Neural cell (in vitro differentiated cells): ENCODE results near the gene PWWP2B.

Experiments used
- RAD21 ChIP-seq: fragments of 450-650 bp; conservative IDR thresholded peaks from 2 replicates; pipeline ENCODE4 v1.6.1; 2014; ENCODE audit warnings: antibody characterized with exemption, mild to moderate bottlenecking, moderate library complexity
- TF ChIP-seq, protein P1 (sequence below): fragments of 450-650 bp; IDR thresholded peaks from 2 replicates; pipeline ENCODE4 v1.5.1; 2014; ENCODE audit warnings: antibody characterized with exemption, mild to moderate bottlenecking, moderate library complexity; ENCODE audit not compliant: poor library complexity, severe bottlenecking

DNA sequence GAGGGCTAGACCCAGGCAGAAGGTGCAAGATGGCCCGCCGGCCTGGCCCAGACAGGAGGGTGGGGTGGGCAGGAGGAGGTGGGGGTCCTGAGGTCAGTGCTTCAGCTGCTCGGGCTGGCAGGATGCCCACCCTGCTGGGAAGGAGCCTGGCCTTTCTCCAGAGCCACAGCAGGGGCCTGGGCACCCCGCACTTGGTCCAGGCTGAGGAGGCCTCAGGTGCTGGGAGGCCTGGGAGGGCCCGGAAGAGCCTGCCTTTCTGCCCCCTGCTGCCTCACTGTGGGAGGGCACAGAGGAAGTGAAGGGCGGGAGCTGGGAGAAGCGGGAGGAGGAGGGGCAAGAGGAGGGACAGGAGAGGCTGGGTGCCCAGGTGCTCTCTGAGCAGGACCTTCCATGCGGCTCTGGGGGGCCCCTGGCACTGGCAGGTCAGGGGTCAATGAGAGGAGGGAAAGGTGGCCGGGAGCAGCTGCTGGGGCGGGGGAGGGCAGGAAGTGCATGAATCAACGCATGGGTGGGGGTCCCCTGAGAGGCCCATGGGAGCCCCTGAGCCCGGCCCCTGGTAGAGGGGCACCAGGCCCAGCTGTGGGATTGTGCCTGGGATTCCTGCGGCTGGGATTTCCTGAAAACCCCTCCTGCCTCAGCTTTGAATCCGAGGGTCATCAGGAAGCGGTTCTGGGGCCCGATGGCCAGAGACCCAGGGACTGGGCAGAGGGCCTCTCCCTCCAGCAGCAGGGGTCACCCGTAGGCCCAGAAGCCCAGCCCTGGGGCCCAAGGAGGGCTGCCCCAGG is 49.9 kb downstream of the PWWP2B start:
- TF ChIP-seq RAD21 = no peak
- TF ChIP-seq, protein P1, sequence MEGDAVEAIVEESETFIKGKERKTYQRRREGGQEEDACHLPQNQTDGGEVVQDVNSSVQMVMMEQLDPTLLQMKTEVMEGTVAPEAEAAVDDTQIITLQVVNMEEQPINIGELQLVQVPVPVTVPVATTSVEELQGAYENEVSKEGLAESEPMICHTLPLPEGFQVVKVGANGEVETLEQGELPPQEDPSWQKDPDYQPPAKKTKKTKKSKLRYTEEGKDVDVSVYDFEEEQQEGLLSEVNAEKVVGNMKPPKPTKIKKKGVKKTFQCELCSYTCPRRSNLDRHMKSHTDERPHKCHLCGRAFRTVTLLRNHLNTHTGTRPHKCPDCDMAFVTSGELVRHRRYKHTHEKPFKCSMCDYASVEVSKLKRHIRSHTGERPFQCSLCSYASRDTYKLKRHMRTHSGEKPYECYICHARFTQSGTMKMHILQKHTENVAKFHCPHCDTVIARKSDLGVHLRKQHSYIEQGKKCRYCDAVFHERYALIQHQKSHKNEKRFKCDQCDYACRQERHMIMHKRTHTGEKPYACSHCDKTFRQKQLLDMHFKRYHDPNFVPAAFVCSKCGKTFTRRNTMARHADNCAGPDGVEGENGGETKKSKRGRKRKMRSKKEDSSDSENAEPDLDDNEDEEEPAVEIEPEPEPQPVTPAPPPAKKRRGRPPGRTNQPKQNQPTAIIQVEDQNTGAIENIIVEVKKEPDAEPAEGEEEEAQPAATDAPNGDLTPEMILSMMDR = no peak
